ENCODE measurements around the gene HPD. TPM values are rescaled to one million over a fixed set of nuclear protein-coding genes. Genes with fewer than 3 reads are reported as not detected.
A peak's percentile ranks its signal among the peaks of the same experiment; 100 is the strongest.

HPD gene
- total and polyA plus RNA-seq, 2 of the 4 experiments (the other 2 are of a cell fraction), result 0.15 to 0.18 TPM

DNA sequence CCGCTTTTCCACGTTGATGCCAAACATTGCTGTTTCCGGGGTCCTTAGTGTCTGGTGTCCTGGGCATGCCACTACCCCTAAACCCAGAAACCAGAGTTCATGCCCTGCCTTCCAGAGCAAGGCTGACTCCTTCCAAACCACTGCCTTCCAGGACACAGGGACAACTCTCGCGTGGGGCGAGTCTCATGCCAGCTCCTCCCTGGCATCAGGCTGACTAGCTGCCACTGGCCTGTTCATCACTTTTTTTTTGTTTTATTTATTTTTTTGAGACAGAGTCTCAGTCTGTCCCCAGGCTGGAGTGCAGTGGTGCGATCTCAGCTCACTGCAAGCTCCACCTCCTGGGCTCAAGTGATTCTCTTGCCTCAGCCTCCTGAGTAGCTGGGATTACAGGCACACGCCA lies 50.0 kb downstream of the HPD start:
- H3K56ac ChIP-seq (ENCODE audit: extremely low read depth, insufficient read depth, low read length), result no peak overlapping the region
- H3K23ac ChIP-seq (ENCODE audit: low read depth, low read length), result peak overlapping the region; percentile 28; the same call in 1 of the 2 replicates
- no peak overlapping the region for H3K4me2 ChIP-seq (ENCODE audit: low read depth, low read length)
- peaks cover 40% of the 10 kb centered on the region for H3K36me3 ChIP-seq (ENCODE audit: control insufficient read depth, insufficient read depth, low read length)
- peaks cover 17 to 67% of the 10 kb centered on the region in 2 experiments; a peak in 3 of 4 replicates for H3K79me1 ChIP-seq (ENCODE audit: low read depth in 1 of 2, low read length in 2 of 2)
- H2BK5ac ChIP-seq (ENCODE audit: low read depth, low read length, poor library complexity, severe bottlenecking), result no peak overlapping the region
- peaks cover 57% of the 10 kb centered on the region for H4K20me1 ChIP-seq (ENCODE audit: insufficient read depth, low read length)
- no peak overlapping the region for H3K27ac ChIP-seq (ENCODE audit: insufficient read depth, low read length)
- H4K5ac ChIP-seq (ENCODE audit: low read depth, low read length), result no peak overlapping the region
- in situ Hi-C loops (cut with MboI; ENCODE audit: low sequenced_read_pairs), result no loop called here
- H2AK5ac ChIP-seq (ENCODE audit: low read depth, low read length), result no peak overlapping the region
- no peak overlapping the region for H3K18ac ChIP-seq (ENCODE audit: low read depth, low read length)
- H3K14ac ChIP-seq (replicated peaks; ENCODE audit: low read depth, low read length), result no peak overlapping the region
- TF ChIP-seq, protein P1, sequence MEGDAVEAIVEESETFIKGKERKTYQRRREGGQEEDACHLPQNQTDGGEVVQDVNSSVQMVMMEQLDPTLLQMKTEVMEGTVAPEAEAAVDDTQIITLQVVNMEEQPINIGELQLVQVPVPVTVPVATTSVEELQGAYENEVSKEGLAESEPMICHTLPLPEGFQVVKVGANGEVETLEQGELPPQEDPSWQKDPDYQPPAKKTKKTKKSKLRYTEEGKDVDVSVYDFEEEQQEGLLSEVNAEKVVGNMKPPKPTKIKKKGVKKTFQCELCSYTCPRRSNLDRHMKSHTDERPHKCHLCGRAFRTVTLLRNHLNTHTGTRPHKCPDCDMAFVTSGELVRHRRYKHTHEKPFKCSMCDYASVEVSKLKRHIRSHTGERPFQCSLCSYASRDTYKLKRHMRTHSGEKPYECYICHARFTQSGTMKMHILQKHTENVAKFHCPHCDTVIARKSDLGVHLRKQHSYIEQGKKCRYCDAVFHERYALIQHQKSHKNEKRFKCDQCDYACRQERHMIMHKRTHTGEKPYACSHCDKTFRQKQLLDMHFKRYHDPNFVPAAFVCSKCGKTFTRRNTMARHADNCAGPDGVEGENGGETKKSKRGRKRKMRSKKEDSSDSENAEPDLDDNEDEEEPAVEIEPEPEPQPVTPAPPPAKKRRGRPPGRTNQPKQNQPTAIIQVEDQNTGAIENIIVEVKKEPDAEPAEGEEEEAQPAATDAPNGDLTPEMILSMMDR (conservative IDR thresholded peaks at IDR 0.05; ENCODE audit: low read depth, low read length), result no peak
- no peak for TF ChIP-seq RFX5 (IDR thresholded peaks at IDR 0.05; ENCODE audit: low read depth, low read length)
- no peak for TF ChIP-seq RAD21 (IDR thresholded peaks at IDR 0.05; ENCODE audit: low read length)
- no peak for TF ChIP-seq POLR2A (IDR thresholded peaks at IDR 0.05; ENCODE audit: low read depth, low read length)
- TF ChIP-seq MAFK (IDR thresholded peaks at IDR 0.05; ENCODE audit: low read depth, low read length), result no peak
- no peaks in the 10 kb centered on the region for H3K27me3 ChIP-seq (ENCODE audit: control insufficient read depth, insufficient read depth, low read length)
- H4K91ac ChIP-seq (ENCODE audit: insufficient read depth, low read depth, low read length), result no peak overlapping the region
- H3K9me3 ChIP-seq (ENCODE audit: control insufficient read depth, insufficient read depth, low read length), result no peaks in the 10 kb centered on the region
- dilution Hi-C loops (cut with HindIII; ENCODE audit: low sequenced_read_pairs, unreplicated experiment), result no loop called here
- no peak overlapping the region for H3K4me3 ChIP-seq (ENCODE audit: insufficient read depth, low read depth, low read length)
- ATAC-seq (ENCODE audit: low read depth), result no peak
- no peaks in the 10 kb centered on the region for H3K9me1 ChIP-seq (ENCODE audit: insufficient read depth, low read length)
- no peak overlapping the region for H2BK20ac ChIP-seq (ENCODE audit: low read depth, low read length)
- intact Hi-C loops (cut with micrococcal nuclease), result no loop called here
- no peak overlapping the region for H3K9ac ChIP-seq (ENCODE audit: low read depth, low read length)
- POLR2A ChIA-PET (ENCODE audit: unreplicated experiment), result no interaction called here
- CTCF ChIA-PET, result interaction anchor here (2.0 to 4.1 kb wide), 2 partner anchors 14 kb away, joined by 9 to 49 read pairs; partner anchors contain the start of gene RHOF
- no peak overlapping the region for H2BK15ac ChIP-seq (ENCODE audit: low read depth, low read length)
- BruUV-seq (replicated peaks), result no TSS peak
- H2BK120ac ChIP-seq (ENCODE audit: low read depth, low read length), result no peak overlapping the region
- no peak overlapping the region for H2AK9ac ChIP-seq (replicated peaks; ENCODE audit: low read depth, low read length, poor library complexity)
- H2AFZ ChIP-seq (replicated peaks; ENCODE audit: low read length, poor library complexity), result no peak overlapping the region
- no peak overlapping the region for H4K8ac ChIP-seq (ENCODE audit: low read depth in 2 of 2, low read length in 2 of 2)
- H3K4ac ChIP-seq (ENCODE audit: low read depth, low read length), result no peak overlapping the region
- 92% methylated on average over 2 of the region's 8 CpGs; no CpG with 5 or more reads in 1 of the 2 experiments for WGBS, 2 experiments (ENCODE audit: extremely low coverage in 2 of 2, insufficient read length in 1 of 2)
- peaks cover 21% of the 10 kb centered on the region for H3K4me1 ChIP-seq (ENCODE audit: control insufficient read depth, insufficient read depth, low read length)
- no peak for DNase-seq
